Activated T-helper 2 cell treated with anti-CD3 and anti-CD28 coated beads, Interferon-gamma antibody, Interleukin-2, Interleukin-4, amounts not matched to agents 10 μg/mL and 5 μg/mL and 100 μg/mL, durations not matched to agents 14 hours and 24 hours and 36 hours (primary cell): ENCODE measurements around the gene NKAPL. TPM values are rescaled to one million over a fixed set of nuclear protein-coding genes. Genes with fewer than 3 reads are reported as not detected.

Source experiments
- DNase-seq: peaks from one replicate; pipeline ENCODE4 v3.0.0; 2021; ENCODE audit warnings: low spot score
- H3K27ac Mint-ChIP-seq: one replicate; pipeline ENCODE4 v1.8.0; 2021; ENCODE audit warnings: mixed read lengths
- H3K27me3 Mint-ChIP-seq: one replicate; pipeline ENCODE4 v1.8.0; 2021; ENCODE audit warnings: low read depth, mixed read lengths
- H3K36me3 Mint-ChIP-seq: one replicate; pipeline ENCODE4 v1.8.0; 2021; ENCODE audit warnings: low read depth, mixed read lengths
- H3K4me1 Mint-ChIP-seq: one replicate; pipeline ENCODE4 v1.8.0; 2021; ENCODE audit warnings: low read depth, mixed read lengths
- H3K4me3 Mint-ChIP-seq: one replicate; pipeline ENCODE4 v1.8.0; 2021; ENCODE audit warnings: low read depth, mild to moderate bottlenecking, moderate library complexity, mixed read lengths
- H3K9me3 Mint-ChIP-seq: one replicate; pipeline ENCODE4 v1.8.0; 2021; ENCODE audit warnings: mixed read lengths
- intact Hi-C: fragments of 100-400 bp; cut with micrococcal nuclease; formaldehyde crosslinking; loops from one replicate; pipeline ENCODE4 v1.15.1; 2023
- total RNA-seq: library from RNA; stranded (reverse); gene quantifications from 2 replicates; pipeline ENCODE4 v1.2.3, GENCODE V29; 2022

NKAPL gene
- not detected in 2 replicates for total RNA-seq

DNA sequence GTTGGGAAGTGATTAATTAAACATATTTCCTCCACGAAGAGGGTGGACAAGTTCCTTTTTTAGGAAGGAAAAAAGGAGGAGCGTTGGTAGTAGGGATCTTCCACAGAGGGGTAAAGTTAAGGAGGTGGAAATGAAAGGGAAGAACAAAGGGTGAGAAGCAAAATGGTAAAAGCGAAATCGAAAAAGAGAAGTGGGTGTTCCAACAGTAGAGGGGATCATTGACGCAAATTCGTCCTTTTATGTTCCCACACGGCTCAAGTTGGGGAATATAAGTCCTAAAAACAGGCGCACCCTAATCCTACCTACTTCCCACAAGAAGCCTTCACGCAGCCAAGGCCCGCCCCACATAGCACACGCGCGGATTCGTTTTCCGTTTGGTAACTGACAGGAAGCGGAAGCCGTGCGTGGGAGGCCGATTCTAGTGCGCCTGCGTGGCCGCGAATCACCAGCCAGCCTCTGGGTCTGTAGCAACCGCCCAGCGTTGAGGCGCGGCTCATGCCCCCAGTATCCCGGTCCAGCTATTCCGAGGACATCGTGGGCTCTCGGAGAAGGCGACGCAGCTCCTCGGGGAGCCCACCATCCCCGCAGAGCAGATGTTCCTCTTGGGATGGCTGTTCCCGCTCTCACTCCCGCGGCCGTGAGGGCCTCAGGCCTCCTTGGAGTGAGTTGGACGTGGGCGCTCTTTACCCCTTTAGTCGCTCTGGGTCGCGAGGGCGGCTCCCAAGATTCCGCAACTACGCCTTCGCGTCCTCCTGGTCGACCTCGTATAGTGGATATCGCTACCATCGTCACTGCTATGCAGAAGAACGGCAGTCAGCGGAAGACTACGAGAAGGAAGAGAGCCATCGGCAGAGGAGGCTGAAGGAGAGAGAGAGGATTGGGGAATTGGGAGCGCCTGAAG, at the start of gene NKAPL:
Gene NKAPL (plus strand): TSS at position 421 of the 901 bp plus-strand sequence. CDS start 75 bp downstream, at position 496.
- intact Hi-C loops = no loop called here
- H3K9me3 Mint-ChIP-seq = peaks cover 16% of the 10 kb centered on the region
- peaks cover 9% of the 10 kb centered on the region for H3K36me3 Mint-ChIP-seq
- H3K27me3 Mint-ChIP-seq = peaks cover 20% of the 10 kb centered on the region
- H3K4me1 Mint-ChIP-seq = peaks cover 7% of the 10 kb centered on the region
- DNase-seq = peak; percentile 32
- peak within 1 kb of the TSS; percentile 26 for H3K4me3 Mint-ChIP-seq
- peak within 1 kb of the TSS; percentile 61 for H3K27ac Mint-ChIP-seq

DNA sequence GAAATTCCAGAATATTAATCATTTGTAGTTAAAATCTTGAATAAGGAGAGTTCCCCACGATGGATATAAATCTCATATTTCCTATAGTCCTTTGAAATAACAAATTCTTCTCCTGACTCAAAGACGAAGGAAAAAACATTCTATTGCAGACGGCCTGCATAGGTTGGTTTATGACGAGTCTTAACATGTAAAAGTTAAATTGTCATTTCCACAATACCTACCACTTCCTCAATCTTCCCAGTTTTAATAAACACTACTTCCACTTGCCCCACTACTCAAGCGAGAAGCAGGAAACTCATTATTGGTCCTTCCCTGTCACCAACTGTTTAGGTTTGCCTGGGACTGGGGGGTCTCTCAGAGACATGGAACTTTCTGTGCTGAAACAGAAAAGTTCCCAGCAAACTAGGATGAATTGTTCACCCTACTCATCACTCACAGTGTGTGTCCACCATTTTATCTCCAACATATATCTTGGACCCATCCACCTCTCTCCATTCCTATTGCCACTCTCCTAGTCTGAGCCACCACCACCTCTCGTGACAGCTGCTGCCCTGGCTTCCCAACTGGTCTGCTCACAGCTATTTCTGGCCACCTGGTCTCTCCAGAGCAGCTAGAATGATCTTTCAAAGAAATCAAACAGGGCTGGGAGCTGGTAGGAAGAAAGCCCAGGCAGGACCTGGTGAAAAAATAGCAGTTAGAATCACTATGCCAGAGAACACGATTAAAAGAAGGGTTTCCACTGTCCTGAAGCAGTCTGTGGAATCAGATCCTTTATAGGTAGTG, 49.2 kb upstream of the NKAPL start:
- peaks cover 3% of the 10 kb centered on the region for H3K36me3 Mint-ChIP-seq

DNA sequence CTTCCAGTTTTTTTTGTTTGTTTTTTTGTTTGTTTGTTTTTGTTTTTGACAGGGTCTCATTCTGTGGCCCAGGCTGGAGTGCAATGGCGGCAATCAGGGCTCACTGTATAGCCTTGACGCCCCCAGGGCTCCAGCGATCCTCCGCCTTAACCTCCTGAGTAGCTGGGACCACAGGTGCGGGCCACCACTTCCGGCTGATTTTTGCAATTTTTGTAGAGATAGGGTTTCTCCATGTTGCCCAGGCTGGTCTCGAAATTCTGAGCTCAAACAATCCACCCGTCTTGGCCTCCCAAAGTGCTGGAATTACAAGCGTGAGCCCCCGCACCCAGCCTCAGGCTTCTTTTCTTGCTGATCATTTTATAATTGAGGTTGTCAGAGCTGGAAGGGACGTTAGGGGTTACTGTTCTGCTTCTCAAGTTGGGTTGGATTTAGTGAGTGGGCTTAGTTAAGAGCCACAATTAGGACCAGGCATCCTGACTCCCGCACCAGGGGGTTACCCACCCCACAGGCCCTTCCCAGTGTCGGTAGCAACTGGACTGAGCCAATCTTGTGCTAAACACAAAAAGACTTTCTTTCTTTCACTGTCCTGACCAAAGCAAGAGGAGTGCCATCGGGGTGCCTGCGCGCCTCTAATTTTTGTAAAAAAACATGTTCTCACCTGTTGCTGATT, 47.1 kb upstream of the NKAPL start:
- intact Hi-C loops = loop anchor here (5.0 kb wide), 3 partner anchors 55 to 145 kb away; partner anchors contain the start of genes ZKSCAN8 and ZSCAN26
- Mint-ChIP-seq H3K27me3 (peaks cover 87% of the 10 kb centered on the region), H3K9me3 (no peaks in the 10 kb centered on the region), H3K4me1 (peaks cover 37% of the 10 kb centered on the region), H3K4me3 (peak overlapping the region; percentile 76), H3K36me3 (peaks cover 3% of the 10 kb centered on the region), H3K27ac (peak overlapping the region; percentile 14)
- no peak for DNase-seq

More for the DNA sequence above, 49.2 kb upstream of the NKAPL start:
- H3K9me3 Mint-ChIP-seq = peaks cover 4% of the 10 kb centered on the region
- DNase-seq = no peak
- H3K4me1 Mint-ChIP-seq = peaks cover 32% of the 10 kb centered on the region
- H3K27ac Mint-ChIP-seq = no peak overlapping the region
- no peak overlapping the region for H3K4me3 Mint-ChIP-seq
- intact Hi-C loops = loop anchor here (5.0 kb wide), 3 partner anchors 57 to 147 kb away; partner anchors contain the start of genes ZKSCAN8 and ZSCAN26
- H3K27me3 Mint-ChIP-seq = peaks cover 86% of the 10 kb centered on the region

DNA sequence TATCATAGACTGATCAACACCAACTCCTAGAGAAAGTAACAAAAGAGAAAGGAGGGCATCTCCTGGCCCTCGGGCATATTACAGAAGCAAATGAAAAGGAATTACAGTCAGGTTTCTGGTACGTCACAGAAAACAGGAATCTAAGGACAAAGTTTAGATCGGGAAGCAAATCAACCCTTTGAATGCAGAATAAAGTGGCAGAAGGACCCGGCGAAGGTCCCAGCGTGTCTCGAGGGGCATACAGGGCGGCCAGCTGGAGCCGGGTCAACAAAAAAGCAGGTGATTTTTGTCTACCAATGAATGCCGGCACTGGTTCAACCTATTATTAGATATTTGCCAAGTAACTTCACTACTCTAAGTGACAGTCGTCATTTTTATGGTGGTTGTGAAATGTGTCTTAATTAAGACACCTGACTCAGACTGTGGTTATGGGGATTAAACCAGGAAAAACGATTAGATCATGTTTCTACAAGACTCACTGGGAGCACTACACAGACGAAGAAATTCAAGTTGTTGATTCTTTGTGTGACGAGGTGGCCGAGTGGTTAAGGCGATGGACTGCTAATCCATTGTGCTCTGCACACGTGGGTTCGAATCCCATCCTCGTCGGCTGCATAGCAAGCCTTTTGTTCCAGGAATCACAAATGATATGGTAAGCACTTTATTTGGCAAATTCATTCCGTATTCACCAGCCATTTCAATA, 46.4 kb upstream of the NKAPL start:
- no peaks in the 10 kb centered on the region for H3K9me3 Mint-ChIP-seq
- peaks cover 30% of the 10 kb centered on the region for H3K4me1 Mint-ChIP-seq
- DNase-seq = peak; percentile 34
- peak overlapping the region; percentile 47 for H3K27ac Mint-ChIP-seq
- peak overlapping the region; percentile 76 for H3K4me3 Mint-ChIP-seq
- H3K27me3 Mint-ChIP-seq = peaks cover 80% of the 10 kb centered on the region
- intact Hi-C loops = loop anchor here (5.0 kb wide), 3 partner anchors 55 to 145 kb away; partner anchors contain the start of genes ZKSCAN8 and ZSCAN26
- H3K36me3 Mint-ChIP-seq = peaks cover 3% of the 10 kb centered on the region

DNA sequence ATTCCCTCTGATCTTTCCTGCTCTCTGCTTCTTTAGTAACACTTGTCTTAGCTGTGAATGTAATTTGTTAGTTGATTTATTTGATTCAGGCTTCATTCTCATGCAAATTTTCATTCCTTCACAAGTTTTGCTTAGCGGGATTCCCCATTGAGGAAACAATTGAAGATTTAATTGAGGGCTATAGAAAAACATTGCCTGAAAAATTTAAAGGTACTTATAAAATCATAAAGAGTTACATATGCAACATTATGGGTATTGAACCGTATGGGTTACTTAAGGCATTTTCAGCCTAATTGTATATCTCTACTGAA, 45.9 kb upstream of the NKAPL start:
- H3K27ac Mint-ChIP-seq = no peak overlapping the region

DNA sequence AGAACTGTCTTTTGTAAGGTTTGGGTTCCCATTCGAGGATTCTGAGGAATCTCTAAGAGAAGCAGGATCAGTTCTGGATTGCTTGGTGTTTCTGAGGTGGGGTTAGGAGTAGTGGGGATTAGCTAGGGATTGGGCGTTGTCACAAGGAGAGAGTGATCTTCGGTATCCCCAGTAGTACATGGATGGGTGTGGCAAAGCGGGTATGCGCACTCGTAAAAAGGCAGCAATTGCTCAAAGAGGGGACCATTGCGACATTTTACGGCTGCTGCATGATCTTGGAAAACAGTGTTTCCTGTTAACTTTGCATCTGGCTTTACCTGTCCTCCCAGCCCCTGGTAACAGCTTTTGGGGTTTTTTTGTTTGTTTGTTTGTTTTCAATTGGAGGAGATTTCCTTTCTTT, 43.7 kb upstream of the NKAPL start:
- no peaks in the 10 kb centered on the region for H3K9me3 Mint-ChIP-seq
- peaks cover 3% of the 10 kb centered on the region for H3K36me3 Mint-ChIP-seq
- H3K4me1 Mint-ChIP-seq = peaks cover 24% of the 10 kb centered on the region
- H3K27ac Mint-ChIP-seq = no peak overlapping the region
- peak overlapping the region; percentile 28 for H3K4me3 Mint-ChIP-seq
- intact Hi-C loops = no loop called here
- H3K27me3 Mint-ChIP-seq = peaks cover 60% of the 10 kb centered on the region
- DNase-seq = no peak

More for the DNA sequence above, 45.9 kb upstream of the NKAPL start:
- Mint-ChIP-seq H3K9me3 (no peaks in the 10 kb centered on the region), H3K27me3 (peaks cover 77% of the 10 kb centered on the region), H3K36me3 (peaks cover 3% of the 10 kb centered on the region), H3K4me3 (peak overlapping the region; percentile 76), H3K4me1 (peaks cover 26% of the 10 kb centered on the region)
- intact Hi-C loops = loop anchor here (5.0 kb wide), 3 partner anchors 54 to 144 kb away; partner anchors contain the start of genes ZKSCAN8 and ZSCAN26
- DNase-seq = no peak

DNA sequence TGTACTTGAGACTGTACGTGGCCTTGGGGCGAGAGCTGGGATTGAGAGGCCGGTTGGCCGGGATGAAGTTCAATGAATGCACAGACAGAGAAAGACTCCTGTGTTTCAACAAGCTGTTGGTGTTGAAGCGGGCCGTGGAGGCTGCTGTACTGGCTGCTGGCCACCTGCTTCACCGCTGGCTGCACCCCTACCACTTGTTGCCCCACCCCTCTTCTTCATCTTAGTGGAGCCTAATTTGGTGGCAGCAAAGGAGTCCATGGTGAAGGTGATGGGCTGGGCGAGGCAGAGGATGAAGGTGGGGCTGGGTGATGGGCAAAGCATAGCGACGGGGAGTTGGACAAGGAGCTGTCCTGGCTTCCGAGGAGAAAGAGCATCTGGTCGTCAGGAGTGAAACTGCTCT, 41.2 kb upstream of the NKAPL start:
- no peak for DNase-seq
- Mint-ChIP-seq H3K36me3 (no peaks in the 10 kb centered on the region), H3K27ac (no peak overlapping the region), H3K4me1 (peaks cover 25% of the 10 kb centered on the region), H3K4me3 (peak overlapping the region; percentile 79), H3K27me3 (peaks cover 49% of the 10 kb centered on the region), H3K9me3 (no peaks in the 10 kb centered on the region)
- intact Hi-C loops = no loop called here

DNA sequence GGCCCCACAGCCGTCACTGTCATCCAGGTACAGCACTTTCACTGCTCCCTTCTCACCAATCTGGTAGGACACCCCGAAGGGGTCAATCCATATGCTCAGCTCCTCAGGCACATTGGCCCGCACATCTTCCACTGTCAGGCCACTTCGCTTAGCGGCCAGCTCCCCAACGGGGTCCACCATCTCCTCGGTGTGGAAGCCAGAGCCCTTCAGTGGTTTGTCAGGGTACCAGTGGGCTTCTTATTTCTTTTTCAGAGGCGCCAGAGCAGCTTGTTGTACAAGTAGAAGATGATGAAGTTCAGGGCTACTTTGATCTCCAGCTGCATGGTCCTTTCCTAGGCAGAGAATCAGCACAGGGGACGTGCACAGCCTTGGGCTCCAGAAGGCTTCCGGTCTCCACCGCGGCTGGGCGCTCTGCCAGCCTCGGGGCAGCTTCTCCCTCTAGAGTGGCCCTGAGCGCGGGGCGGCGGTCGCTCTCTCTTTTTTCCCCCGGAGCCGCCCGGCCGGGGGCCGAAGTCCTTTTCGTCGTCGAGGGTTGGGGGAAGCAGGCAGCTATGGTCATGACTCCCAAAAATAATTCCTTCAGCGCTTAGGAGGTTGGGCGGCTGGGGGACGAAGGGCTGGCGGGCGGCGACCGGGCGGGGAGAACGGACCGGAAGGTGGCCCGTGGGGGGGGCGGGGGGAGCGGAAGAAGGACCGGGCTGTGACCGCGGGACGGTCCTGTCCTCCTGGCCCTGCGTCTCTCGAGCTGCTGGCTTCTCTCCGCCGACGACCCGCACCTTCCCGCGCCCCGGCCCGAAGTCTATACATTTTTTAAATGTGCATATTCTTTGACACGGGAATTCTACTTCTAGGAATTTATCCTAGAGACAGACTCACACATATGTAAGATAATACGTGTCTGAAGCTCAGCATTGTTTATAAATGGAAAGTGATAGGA, 40.5 kb upstream of the NKAPL start:
- Mint-ChIP-seq H3K36me3 (no peaks in the 10 kb centered on the region), H3K27ac (no peak overlapping the region), H3K4me1 (peaks cover 25% of the 10 kb centered on the region), H3K4me3 (peak overlapping the region; percentile 79), H3K9me3 (no peaks in the 10 kb centered on the region), H3K27me3 (peaks cover 48% of the 10 kb centered on the region)
- no peak for DNase-seq
- intact Hi-C loops = no loop called here

DNA sequence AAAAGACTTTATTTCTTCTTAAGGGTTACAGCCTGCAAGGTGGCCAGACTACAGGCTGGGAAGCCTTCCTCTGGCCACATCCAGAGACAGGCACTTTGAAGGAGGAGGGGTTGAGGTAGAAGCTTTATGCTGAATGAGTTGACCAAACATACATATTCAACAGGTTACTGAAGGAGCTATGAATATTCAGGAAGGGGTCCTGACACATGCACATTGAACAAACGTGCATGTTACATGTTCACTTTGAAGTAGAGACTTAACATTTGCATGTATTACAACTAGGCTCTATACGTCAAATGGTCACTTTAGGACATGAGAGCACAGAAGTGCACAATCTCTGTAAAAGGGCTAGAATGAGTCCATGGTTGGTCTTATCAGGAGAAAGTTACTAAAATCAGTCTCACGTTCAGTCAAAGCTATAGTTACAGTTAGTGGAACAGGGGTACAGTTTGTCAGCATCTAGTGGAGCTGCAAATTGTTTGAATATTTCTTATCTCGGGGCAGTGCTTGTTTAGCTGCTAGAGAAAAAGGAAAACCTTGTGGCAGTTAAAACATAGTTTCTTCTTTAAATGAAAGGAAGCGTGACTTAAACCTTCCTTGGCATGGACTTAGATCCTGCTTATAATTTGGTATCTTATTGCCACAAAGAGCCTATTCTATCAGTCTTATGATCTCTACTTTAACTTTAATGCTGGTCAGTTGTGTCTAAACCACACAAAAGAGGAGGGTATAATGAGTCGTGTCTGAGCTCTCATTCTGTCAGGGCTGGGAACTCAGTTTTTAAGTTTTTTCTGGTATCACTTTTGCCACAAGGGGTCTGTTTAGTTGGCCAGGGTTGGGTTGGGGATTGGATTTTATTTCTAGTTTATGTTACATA, 38.6 kb upstream of the NKAPL start:
- H3K4me3 Mint-ChIP-seq = no peak overlapping the region
- intact Hi-C loops = loop anchor here (10.0 kb wide), 1 partner anchor 114 kb away; the partner anchor contains the start of gene ZSCAN31
- peaks cover 35% of the 10 kb centered on the region for H3K27me3 Mint-ChIP-seq
- H3K36me3 Mint-ChIP-seq = peaks cover 2% of the 10 kb centered on the region
- H3K9me3 Mint-ChIP-seq = no peaks in the 10 kb centered on the region
- peak overlapping the region; percentile 15 for H3K27ac Mint-ChIP-seq
- no peak for DNase-seq
- peaks cover 28% of the 10 kb centered on the region for H3K4me1 Mint-ChIP-seq

DNA sequence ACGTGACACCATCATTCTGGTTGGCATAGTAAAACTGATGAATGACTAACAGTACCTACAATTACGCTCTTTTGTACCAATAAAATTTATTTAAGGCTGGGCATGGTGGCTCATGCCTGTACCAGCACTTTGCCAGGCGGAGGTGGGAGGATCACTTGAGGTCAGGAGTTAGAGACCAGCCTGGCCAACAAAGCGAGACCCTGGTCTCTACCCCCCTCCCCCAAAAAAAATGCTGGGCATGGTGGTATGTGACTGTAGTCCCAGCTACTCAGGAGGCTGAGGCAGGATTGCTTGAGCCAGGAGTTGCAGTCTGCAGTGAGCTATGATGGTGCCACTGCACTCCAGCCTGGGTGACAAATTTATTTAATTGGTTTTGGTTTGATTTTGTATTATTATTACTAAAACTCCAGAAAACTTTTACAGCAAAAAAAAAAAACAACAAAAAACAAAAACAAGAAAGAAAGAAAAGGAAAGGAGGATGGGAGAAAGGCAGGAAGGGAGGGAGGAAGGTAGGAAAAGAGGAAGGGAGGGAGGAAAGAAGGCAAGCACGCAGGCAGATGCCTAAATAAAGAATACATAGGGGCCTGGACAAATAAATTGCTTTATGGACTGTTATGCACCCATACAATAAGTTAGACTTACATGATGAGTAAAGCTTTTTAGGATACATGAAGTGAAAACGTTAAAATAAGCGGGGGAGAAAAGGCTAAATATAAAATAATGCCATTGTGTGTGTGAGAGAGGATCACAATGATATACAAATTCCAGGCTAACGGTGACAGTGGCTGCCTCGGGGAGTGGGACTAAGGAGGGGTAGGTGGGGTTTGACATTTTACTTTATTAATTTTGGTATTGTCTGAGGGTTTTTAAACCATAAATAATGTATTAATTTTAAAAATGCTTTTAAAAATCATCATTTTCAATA, 34.7 kb upstream of the NKAPL start:
- no peak for DNase-seq
- H3K27me3 Mint-ChIP-seq = peaks cover 20% of the 10 kb centered on the region
- peak overlapping the region; percentile 82 for H3K27ac Mint-ChIP-seq
- H3K9me3 Mint-ChIP-seq = no peaks in the 10 kb centered on the region
- peaks cover 25% of the 10 kb centered on the region for H3K36me3 Mint-ChIP-seq
- peaks cover 35% of the 10 kb centered on the region for H3K4me1 Mint-ChIP-seq
- H3K4me3 Mint-ChIP-seq = peak overlapping the region; percentile 88
- intact Hi-C loops = loop anchor here (1.0 to 10.0 kb wide), 2 partner anchors 28 to 110 kb away; partner anchors contain the start of genes ZKSCAN4 and ZSCAN31
